Subcutaneous adipose tissue (tissue), 4 donors: Measurements from ENCODE around the gene MAPK8IP1. TPM values are rescaled to one million over a fixed set of nuclear protein-coding genes. Genes with fewer than 3 reads are reported as not detected.

Source experiments
- CTCF ChIP-seq: fragments of 450-650 bp; IDR thresholded peaks from one replicate; pipeline ENCODE4 v1.5.1; 2016; ENCODE audit warnings: low read depth, mild to moderate bottlenecking, control low read depth, antibody characterized with exemption, moderate library complexity
- total RNA-seq, 4 donors: library from RNA; depleted of rRNA; stranded (reverse); fragments of >200 nt; gene quantifications; one replicate each; pipeline ENCODE4 v1.1.0, GENCODE V29; 2016

Gene MAPK8IP1
- total RNA-seq, 4 donors from 2014 or later = 1.3 to 4.0 (median 2.3) TPM

- TF ChIP-seq CTCF = no peak
Measured at GRCh38 chr11:45877845-45878244, 7.6 kb upstream of the MAPK8IP1 start.

GRCh38 chr11:45879803-45880686 lies 5.4 kb upstream of the MAPK8IP1 start:
- TF ChIP-seq CTCF = no peak

- no peak for TF ChIP-seq CTCF
Measured at GRCh38 chr11:45880772-45881570, 4.5 kb upstream of the MAPK8IP1 start.

- TF ChIP-seq CTCF = no peak
Measured at GRCh38 chr11:45881708-45882368, 3.6 kb upstream of the MAPK8IP1 start.

GRCh38 chr11:45884596-45885185 lies 760 bp upstream of the MAPK8IP1 start:
- TF ChIP-seq CTCF = no peak

GRCh38 chr11:45885921-45886721 lies 670 bp downstream of the MAPK8IP1 start:
- TF ChIP-seq CTCF = no peak
